ENCODE data around the gene FOCAD. TPM values are rescaled to one million over a fixed set of nuclear protein-coding genes. Genes with fewer than 3 reads are reported as not detected.

The FOCAD gene
- total and polyA plus RNA-seq, 2 of the 8 experiments (the other 6 are each of a cell fraction or from before 2014, with no cell fraction given): 22.0 to 38.4 TPM

DNA sequence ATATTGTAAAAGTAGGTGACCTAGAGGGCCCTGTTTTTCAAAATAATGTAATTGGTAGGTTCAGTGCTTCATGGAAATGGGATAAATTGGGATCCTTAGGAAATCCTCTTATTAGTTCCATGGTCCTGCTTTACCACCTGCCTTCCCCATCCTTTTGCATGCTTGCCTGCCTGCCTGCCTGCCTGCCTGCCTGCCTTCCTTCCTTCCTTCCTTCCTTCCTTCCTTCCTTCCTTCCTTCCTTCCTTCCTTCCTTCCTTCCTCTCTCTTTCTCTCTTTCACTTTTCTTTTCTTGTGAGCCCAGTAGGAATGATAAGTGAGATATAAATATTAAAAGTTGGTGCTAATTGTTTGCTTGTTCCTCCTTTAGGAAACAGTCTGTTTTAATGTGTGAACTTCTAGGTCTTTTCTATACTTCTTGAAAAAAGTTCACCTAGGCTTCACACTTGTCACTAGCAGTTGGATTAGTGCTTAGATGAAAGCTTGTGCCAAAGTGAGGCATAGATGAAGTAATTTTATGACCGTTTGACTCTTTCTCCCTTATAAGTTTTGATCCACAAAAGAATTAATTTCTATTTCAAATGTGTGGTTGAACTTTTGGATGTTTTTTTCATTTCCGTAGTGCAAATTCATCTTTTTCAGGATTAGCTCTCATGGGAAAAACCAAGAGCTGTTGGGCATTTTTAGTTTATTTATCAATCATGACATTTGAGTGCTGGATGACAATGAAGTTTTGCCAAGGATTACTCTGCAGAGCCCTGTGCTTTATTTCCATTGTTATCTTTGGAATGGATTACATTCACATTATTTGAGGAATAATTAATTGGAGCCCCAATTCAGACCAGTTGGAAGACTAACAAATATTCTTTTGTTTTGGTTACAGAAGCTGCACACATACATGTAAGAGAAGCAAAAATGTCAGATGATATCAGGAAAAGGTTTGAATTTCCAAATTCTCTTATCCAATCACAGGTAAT, 30.7 kb downstream of the FOCAD start:
- H2BK12ac ChIP-seq (ENCODE audit: low read depth, low read length): no peak overlapping the region
- H4K20me1 ChIP-seq (replicated peaks in 1 of 2; ENCODE audit: control insufficient read depth in 1 of 2, insufficient read depth in 2 of 2, low read length in 2 of 2): no peaks in the 10 kb centered on the region
- no peak overlapping the region for H4K8ac ChIP-seq (ENCODE audit: extremely low read depth, insufficient read depth, low read length)
- no peak overlapping the region for H3K27ac ChIP-seq (ENCODE audit: low read depth, low read length)
- H3K4me3 ChIP-seq (ENCODE audit: extremely low read depth in 1 of 4, insufficient read depth in 2 of 4, low read depth in 3 of 4, low read length in 4 of 4): no peak overlapping the region
- no peak overlapping the region for H2BK5ac ChIP-seq (ENCODE audit: low read depth, low read length)
- H3K9ac ChIP-seq (replicated peaks in 1 of 4; ENCODE audit: extremely low read depth in 1 of 4, low read depth in 3 of 4, low read length in 3 of 4): no peak overlapping the region
- FAIRE-seq (no peak), DNase-seq (ENCODE audit: low read depth in 1 of 2, low spot score in 2 of 2) (no peak)
- H2AFZ ChIP-seq (ENCODE audit: low read length): no peak overlapping the region
- no peak overlapping the region for H2BK120ac ChIP-seq (replicated peaks; ENCODE audit: low read depth, low read length)
- no peak overlapping the region for H4K5ac ChIP-seq (ENCODE audit: insufficient read length, low read depth, low read length)
- H3K79me2 ChIP-seq (ENCODE audit: control insufficient read depth in 1 of 2, insufficient read depth in 2 of 2, low read length in 2 of 2): no peaks in the 10 kb centered on the region; a peak in 1 of 4 replicates
- no peak overlapping the region for H3K4ac ChIP-seq (replicated peaks; ENCODE audit: insufficient read length, low read depth, low read length)
- H2BK15ac ChIP-seq (ENCODE audit: low read length): no peak overlapping the region
- H2AK5ac ChIP-seq (ENCODE audit: low read depth, low read length): no peak overlapping the region
- H3K23ac ChIP-seq (ENCODE audit: insufficient read length): no peak overlapping the region
- no peaks in the 10 kb centered on the region for H3K4me1 ChIP-seq (replicated peaks in 1 of 4; ENCODE audit: control insufficient read depth in 3 of 4, insufficient read depth in 4 of 4, low read length in 3 of 4)
- H3K18ac ChIP-seq (ENCODE audit: extremely low read depth, low read length): no peak overlapping the region
- no peak overlapping the region for H2BK20ac ChIP-seq (ENCODE audit: low read length)
- no peak overlapping the region for H4K91ac ChIP-seq (replicated peaks; ENCODE audit: insufficient read length, low read length)
- POLR2A ChIA-PET (ENCODE audit: partially characterized antibody): no interaction called here
- H3K9me3 ChIP-seq (ENCODE audit: insufficient read depth in 2 of 2, low read depth in 1 of 2, low read length in 1 of 2): no peaks in the 10 kb centered on the region
- CTCF ChIA-PET (ENCODE audit: partially characterized antibody): no interaction called here
- no peaks in the 10 kb centered on the region for H3K79me1 ChIP-seq (ENCODE audit: low read depth, low read length)
- no peaks in the 10 kb centered on the region for H3K23me2 ChIP-seq (ENCODE audit: low read depth, low read length)
- 84% methylated on average over 2 of the region's 2 CpGs; no CpG with 5 or more reads in 1 of the 2 experiments for WGBS, 2 experiments (ENCODE audit: extremely low coverage in 1 of 2, insufficient coverage in 1 of 2, insufficient read length in 1 of 2, insufficient replicate concordance in 2 of 2, low coverage in 1 of 2, low lambda C conversion rate in 2 of 2, missing lambda C conversion rate in 1 of 2)
- no peak overlapping the region for H3K4me2 ChIP-seq (ENCODE audit: insufficient read depth in 1 of 2, low read depth in 2 of 2, low read length in 2 of 2)
- no peaks in the 10 kb centered on the region for H3K27me3 ChIP-seq (replicated peaks in 1 of 4; ENCODE audit: control insufficient read depth in 3 of 4, extremely low read depth in 1 of 4, insufficient read depth in 3 of 4, low read length in 3 of 4)
- H3K14ac ChIP-seq (ENCODE audit: insufficient read length): no peak overlapping the region
- H3K56ac ChIP-seq (replicated peaks; ENCODE audit: insufficient read length, low read depth, low read length): no peak overlapping the region
- peaks cover 0 to 7% (median 3%) of the 10 kb centered on the region in 4 experiments; a peak in 2 of 8 replicates for H3K36me3 ChIP-seq (ENCODE audit: control insufficient read depth in 2 of 4, insufficient read depth in 4 of 4, low read length in 3 of 4)
- TF ChIP-seq KDM4A (IDR thresholded peaks at IDR 0.05; ENCODE audit: low read depth, low read length, severe bottlenecking): no peak
- TF ChIP-seq EP300 (IDR thresholded peaks at IDR 0.05; ENCODE audit: borderline replicate concordance in 1 of 2, low read depth in 2 of 2, low read length in 2 of 2): no peak
- no peak for TF ChIP-seq POU5F1 (IDR thresholded peaks at IDR 0.05; ENCODE audit: low read depth, low read length)
- no peak for TF ChIP-seq RAD21 (IDR thresholded peaks at IDR 0.05 in 1 of 2, conservative IDR thresholded peaks at IDR 0.05 in 1 of 2; ENCODE audit: low read depth in 2 of 2, low read length in 2 of 2)
- TF ChIP-seq ASH2L (IDR thresholded peaks at IDR 0.05; ENCODE audit: low read length): no peak
- no peak for TF ChIP-seq BACH1 (IDR thresholded peaks at IDR 0.05; ENCODE audit: low read length)
- no peak for TF ChIP-seq CBX5 (IDR thresholded peaks at IDR 0.05; ENCODE audit: low read depth, low read length)
- no peak for TF ChIP-seq JUND (IDR thresholded peaks at IDR 0.05; ENCODE audit: low read length)

Data from H1 (cell line).